Stimulated activated CD4-positive, alpha-beta T cell treated with anti-CD3 and anti-CD28 coated beads, TNF-alpha, amount 100 ng/mL, for 1 hour (primary cell): ENCODE results near the gene PRSS22.

Source experiments
- DNase-seq, 3 donors: peaks; one replicate each; pipeline ENCODE4 v3.0.0-alpha.2; 2020; ENCODE audit warnings: low read depth in 3 of 3, low spot score in 1 of 3

Gene PRSS22

GRCh38 chr16:2852731-2853507 lies 5.1 kb downstream of the PRSS22 start:
- no peak for DNase-seq

GRCh38 chr16:2852003-2852730 lies 5.8 kb downstream of the PRSS22 start:
- no peak for DNase-seq

- no peak for DNase-seq
These were observed 8.8 kb downstream of the PRSS22 start for GRCh38 chr16:2848933-2849725.

- no peak for DNase-seq
These were observed 11.3 kb downstream of the PRSS22 start for GRCh38 chr16:2846511-2847310.

GRCh38 chr16:2845116-2845515 lies 12.9 kb downstream of the PRSS22 start:
- no peak for DNase-seq

GRCh38 chr16:2843526-2843925 lies 14.4 kb downstream of the PRSS22 start:
- no peak for DNase-seq

- peak; percentile 10 to 72 (median 34) for DNase-seq
These were observed 15.5 kb downstream of the PRSS22 start for GRCh38 chr16:2842340-2843000.

GRCh38 chr16:2841606-2842339 lies 16.2 kb downstream of the PRSS22 start:
- no peak for DNase-seq

- DNase-seq = no peak
These were observed 17.1 kb downstream of the PRSS22 start for GRCh38 chr16:2840914-2841313.

GRCh38 chr16:2839650-2840450 lies 18.1 kb downstream of the PRSS22 start:
- no peak for DNase-seq

- DNase-seq = no peak
These were observed 19.0 kb downstream of the PRSS22 start for GRCh38 chr16:2838928-2839327.

GRCh38 chr16:2836646-2837508 lies 21.1 kb downstream of the PRSS22 start:
- DNase-seq = no peak

GRCh38 chr16:2835638-2836493 lies 22.1 kb downstream of the PRSS22 start:
- DNase-seq = no peak

- DNase-seq = no peak
These were observed 23.0 kb downstream of the PRSS22 start for GRCh38 chr16:2834968-2835367.

GRCh38 chr16:2833776-2834175 lies 24.2 kb downstream of the PRSS22 start:
- no peak for DNase-seq

- DNase-seq = no peak
These were observed 26.8 kb downstream of the PRSS22 start for GRCh38 chr16:2831203-2831602.

- no peak for DNase-seq
These were observed 27.6 kb downstream of the PRSS22 start for GRCh38 chr16:2830355-2830695.
